Naive B cell (primary cell): Measurements from ENCODE around the gene THEMIS. TPM values are rescaled to one million over a fixed set of nuclear protein-coding genes. Genes with fewer than 3 reads are reported as not detected.
"Not testable (repeated sequence)": the region's sequence is repeated elsewhere in the genome, so short reads cannot be mapped to it uniquely, and the experiment has no call there.

Experiments
- ATAC-seq, 2 donors: fragments of 150-1000 bp; cut with Tn5 transposase; 2 replicates each; pipeline ENCODE4 v1.10.0; 2021; ENCODE audit warnings: low read depth in 2 of 2, mild to moderate bottlenecking in 2 of 2, moderate library complexity in 2 of 2
- DNase-seq: peaks from one replicate; pipeline ENCODE4 v3.0.0; 2022
- H3K27ac Mint-ChIP-seq, 6 donors: one replicate each; pipeline ENCODE4 v1.8.0; 2020 to 2022; ENCODE audit warnings: mild to moderate bottlenecking in 6 of 6, mixed read lengths in 6 of 6, moderate library complexity in 5 of 6, inconsistent platforms in 2 of 6
- H3K27me3 Mint-ChIP-seq, 3 donors: one replicate each; pipeline ENCODE4 v1.8.0; 2021 to 2022; ENCODE audit warnings: mixed read lengths in 3 of 3, mild to moderate bottlenecking in 1 of 3
- H3K36me3 Mint-ChIP-seq, 2 donors: one replicate each; pipeline ENCODE4 v1.8.0; 2020 to 2022; ENCODE audit warnings: mixed read lengths in 2 of 2, inconsistent platforms in 1 of 2, mild to moderate bottlenecking in 1 of 2
- H3K4me1 Mint-ChIP-seq, 3 donors: one replicate each; pipeline ENCODE4 v1.8.0; 2020 to 2022; ENCODE audit warnings: mixed read lengths in 3 of 3, inconsistent platforms in 1 of 3, mild to moderate bottlenecking in 1 of 3, moderate library complexity in 1 of 3
- H3K4me3 Mint-ChIP-seq, 8 donors: one replicate each; pipeline ENCODE4 v1.8.0; 2020 to 2022; ENCODE audit warnings: mild to moderate bottlenecking in 8 of 8, mixed read lengths in 8 of 8, moderate library complexity in 8 of 8, inconsistent platforms in 2 of 8
- H3K9me3 Mint-ChIP-seq, 7 donors: one replicate each; pipeline ENCODE4 v1.8.0; 2020 to 2022; ENCODE audit warnings: mixed read lengths in 7 of 7, mild to moderate bottlenecking in 5 of 7, inconsistent platforms in 2 of 7, moderate library complexity in 1 of 7
- polyA plus RNA-seq, 6 donors: library from polyadenylated mRNA; unstranded; fragments of 300-500 nt; fragmentation: Illumina TruSeq; gene quantifications; one replicate each; pipeline ENCODE4 v1.2.3, GENCODE V29; 2021; ENCODE audit warnings: low read depth in 6 of 6

THEMIS gene
- polyA plus RNA-seq, 6 donors from 2014 or later = 0.18 to 0.47 (median 0.22) TPM; not detected in 1

DNA sequence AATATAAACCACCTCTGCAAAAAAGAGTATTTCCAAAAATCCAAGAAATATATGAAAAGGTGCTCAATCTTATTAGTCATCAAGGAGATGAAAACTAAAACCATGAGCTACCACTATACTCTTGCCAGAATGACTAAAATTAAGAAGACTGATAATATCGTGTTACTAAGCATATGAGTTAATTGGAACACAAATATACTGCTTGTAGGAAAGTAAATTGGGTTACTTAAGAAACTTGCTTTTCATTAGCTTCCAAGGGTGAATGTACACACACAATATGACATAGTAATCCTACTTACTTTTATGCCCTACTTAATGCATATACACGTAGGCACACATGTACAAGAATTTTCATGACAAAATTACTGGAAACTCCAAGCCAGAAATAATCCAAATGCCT is 3.4 kb downstream of the THEMIS start:
- DNase-seq (no peak), ATAC-seq (no peak)
- H3K27me3 Mint-ChIP-seq = no peaks in the 10 kb centered on the region
- peaks cover 0 to 2% (median 0%) of the 10 kb centered on the region in 7 donors for H3K9me3 Mint-ChIP-seq
- no peak overlapping the region for H3K27ac Mint-ChIP-seq
- H3K4me1 Mint-ChIP-seq = no peaks in the 10 kb centered on the region
- H3K36me3 Mint-ChIP-seq = no peaks in the 10 kb centered on the region
- H3K4me3 Mint-ChIP-seq = no peak overlapping the region

DNA sequence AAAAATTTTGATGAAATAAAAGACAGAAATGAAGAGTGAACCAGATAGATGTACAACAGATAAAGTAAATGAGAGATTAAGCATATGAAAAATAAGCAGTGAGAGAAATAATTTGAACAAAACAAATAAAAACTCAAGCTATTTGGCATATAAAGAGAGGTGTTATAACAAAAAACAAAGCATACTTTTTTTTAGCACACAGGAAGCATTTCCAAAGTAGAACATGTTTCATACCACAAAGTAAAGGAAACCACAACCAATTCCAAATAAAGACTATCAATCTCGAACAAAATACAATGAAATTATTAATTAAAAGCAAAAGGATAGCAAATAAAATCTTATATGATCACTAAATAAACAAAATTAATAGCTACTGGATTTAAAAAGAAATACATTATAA is 6.8 kb downstream of the THEMIS start:
- Mint-ChIP-seq H3K27ac (peak overlapping the region in 1 of 6 donors; percentile 1), H3K36me3 (no peaks in the 10 kb centered on the region), H3K27me3 (no peaks in the 10 kb centered on the region), H3K4me3 (no peak overlapping the region), H3K9me3 (peaks cover 0 to 2% (median 0%) of the 10 kb centered on the region in 7 donors), H3K4me1 (no peaks in the 10 kb centered on the region)
- DNase-seq (no peak), ATAC-seq (no peak)

DNA sequence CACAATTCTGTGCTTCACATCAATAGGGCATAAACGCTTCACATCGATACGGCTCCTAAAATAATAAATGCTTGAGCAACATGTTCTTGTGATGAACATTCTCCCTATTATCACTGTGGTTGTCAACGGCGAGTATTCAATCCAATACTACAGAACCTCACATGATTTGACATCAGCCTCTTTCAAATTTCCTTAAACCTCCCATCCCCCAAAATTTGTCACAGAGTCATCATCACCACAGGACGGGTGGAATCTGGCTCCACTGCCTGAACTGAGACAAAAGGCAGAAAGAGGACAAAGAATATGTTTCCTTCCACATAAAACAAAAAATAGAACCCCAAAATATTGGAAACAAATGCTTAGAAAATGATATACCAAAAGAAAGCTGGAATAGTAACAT is 7.3 kb downstream of the THEMIS start:
- Mint-ChIP-seq H3K9me3 (peaks cover 0 to 1% (median 0%) of the 10 kb centered on the region in 7 donors), H3K36me3 (no peaks in the 10 kb centered on the region), H3K4me3 (no peak overlapping the region), H3K4me1 (no peaks in the 10 kb centered on the region), H3K27ac (no peak overlapping the region), H3K27me3 (no peaks in the 10 kb centered on the region)
- DNase-seq = no peak
- ATAC-seq = no peak

DNA sequence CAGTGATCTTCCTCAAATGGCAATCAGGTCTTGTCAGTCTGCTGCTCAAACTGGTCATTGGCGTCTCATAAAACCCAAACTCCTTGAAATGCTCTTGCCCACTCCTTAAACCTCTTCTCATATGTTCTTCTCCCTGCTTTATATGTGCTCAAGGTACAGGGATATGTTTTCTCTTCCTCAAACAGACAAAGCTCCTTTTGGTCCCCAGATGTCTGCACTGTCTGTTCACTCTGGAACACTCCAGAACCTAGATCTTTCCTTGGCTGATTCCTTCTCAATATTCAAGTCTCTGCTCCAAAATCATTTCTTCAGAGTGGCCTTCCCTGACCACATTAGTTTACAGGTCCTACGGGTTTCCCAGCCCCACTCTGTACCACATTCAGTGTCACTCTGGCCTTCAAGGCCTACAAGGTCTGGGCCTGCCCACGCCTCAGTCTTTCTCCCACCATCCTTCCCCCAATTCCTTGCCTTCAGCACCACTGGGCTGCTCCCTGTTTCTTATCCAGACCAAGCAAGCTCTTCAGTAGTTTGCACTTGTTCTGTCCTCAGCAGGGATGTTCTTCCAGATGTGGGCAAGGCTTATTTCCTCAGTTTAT is 9.0 kb downstream of the THEMIS start:
- ATAC-seq = no peak
- H3K9me3 Mint-ChIP-seq = no peaks in the 10 kb centered on the region
- no peak for DNase-seq
- H3K27ac Mint-ChIP-seq = no peak overlapping the region
- H3K4me1 Mint-ChIP-seq = no peaks in the 10 kb centered on the region
- no peaks in the 10 kb centered on the region for H3K36me3 Mint-ChIP-seq
- H3K4me3 Mint-ChIP-seq = no peak overlapping the region
- no peaks in the 10 kb centered on the region for H3K27me3 Mint-ChIP-seq

DNA sequence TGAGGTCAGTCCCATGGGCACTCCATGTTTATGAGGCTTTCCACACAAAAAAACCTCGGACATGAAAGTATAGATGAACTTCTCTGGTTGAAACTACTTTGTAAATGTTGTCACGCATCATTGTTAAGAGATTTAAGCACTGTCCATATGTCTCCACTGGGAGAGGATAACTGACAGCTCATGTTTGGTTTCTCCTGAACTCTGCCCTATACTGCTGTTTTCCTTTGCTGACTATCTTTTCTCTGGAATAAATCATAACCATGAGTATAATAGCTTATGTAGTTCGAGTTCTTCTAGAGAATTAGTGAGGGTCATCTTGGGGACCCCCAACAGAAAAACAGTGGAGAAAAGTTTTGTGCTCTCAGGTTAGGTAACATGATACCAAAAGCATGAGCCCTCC is 14.3 kb downstream of the THEMIS start:
- Mint-ChIP-seq H3K36me3 (no peaks in the 10 kb centered on the region), H3K27ac (no peak overlapping the region), H3K27me3 (no peaks in the 10 kb centered on the region), H3K9me3 (no peaks in the 10 kb centered on the region), H3K4me1 (no peaks in the 10 kb centered on the region), H3K4me3 (no peak overlapping the region)
- ATAC-seq (no peak), DNase-seq (no peak)

DNA sequence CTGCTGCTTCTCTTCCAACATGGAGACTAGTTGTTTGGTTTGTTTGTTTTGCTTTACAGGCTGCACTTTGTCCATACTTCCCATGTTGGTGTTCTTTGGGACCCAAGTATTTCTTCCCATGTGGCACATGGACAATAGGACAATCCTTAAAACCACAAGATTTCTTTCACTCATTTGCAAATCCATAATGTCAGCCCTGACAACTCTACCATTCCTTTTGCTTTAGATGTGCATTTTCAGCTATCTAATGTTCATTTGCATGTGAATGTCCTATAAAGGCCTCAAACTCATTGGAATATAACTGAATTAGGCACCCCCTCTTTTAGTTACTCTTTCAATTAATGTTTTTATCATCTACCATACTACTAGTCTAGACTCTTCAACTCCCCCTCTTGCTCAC is 16.7 kb downstream of the THEMIS start:
- Mint-ChIP-seq H3K4me1 (peaks cover 0 to 8% (median 5%) of the 10 kb centered on the region in 3 donors), H3K4me3 (no peak overlapping the region), H3K36me3 (no peaks in the 10 kb centered on the region)

DNA sequence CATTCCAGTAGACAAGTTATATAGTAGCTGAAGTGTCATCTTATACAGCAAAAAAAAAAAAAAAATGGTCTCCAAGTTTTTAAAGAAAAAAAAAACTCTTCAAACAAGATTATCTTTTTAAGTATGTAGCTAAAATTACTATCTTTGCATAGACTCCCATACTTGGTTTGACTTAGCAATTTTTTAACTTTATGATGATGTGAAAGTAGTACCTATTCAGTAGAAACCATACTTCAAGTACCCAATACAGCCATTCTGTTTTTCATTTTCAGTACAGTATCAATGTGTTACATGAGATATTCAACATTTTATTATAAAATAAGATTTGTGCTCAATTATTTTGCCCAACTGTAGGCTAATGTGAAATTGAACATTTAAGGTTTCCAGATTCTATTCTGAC is 18.9 kb downstream of the THEMIS start:
- H3K9me3 Mint-ChIP-seq, H3K27ac Mint-ChIP-seq, DNase-seq, ATAC-seq, H3K4me3 Mint-ChIP-seq, H3K27me3 Mint-ChIP-seq, H3K4me1 Mint-ChIP-seq, H3K36me3 Mint-ChIP-seq: not testable (repeated sequence)

More for the DNA sequence above, 16.7 kb downstream of the THEMIS start:
- DNase-seq (no peak), ATAC-seq (no peak)
- Mint-ChIP-seq H3K9me3 (no peaks in the 10 kb centered on the region), H3K27ac (no peak overlapping the region), H3K27me3 (no peaks in the 10 kb centered on the region)

DNA sequence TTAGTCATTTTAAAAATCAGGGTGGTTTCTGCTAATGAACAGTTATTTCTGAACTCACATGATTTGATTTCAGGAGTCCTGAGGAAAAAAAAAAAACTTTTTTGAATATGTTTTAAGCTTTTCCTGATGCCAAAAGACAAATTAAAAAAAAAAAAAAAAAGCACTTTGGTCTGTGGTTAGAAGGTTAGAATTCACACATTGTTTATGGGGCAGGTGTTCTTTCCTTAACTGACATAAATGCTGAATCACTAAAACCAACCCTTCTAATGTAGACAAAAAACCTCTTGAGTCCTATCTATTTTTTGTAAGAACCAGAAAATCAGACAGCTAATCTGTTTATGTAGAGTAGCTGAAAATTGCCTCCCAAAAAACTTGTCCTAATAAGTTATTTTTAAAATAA is 20.4 kb downstream of the THEMIS start:
- H3K4me3 Mint-ChIP-seq = no peak overlapping the region
- H3K9me3 Mint-ChIP-seq = no peaks in the 10 kb centered on the region
- H3K27ac Mint-ChIP-seq = no peak overlapping the region
- no peaks in the 10 kb centered on the region for H3K36me3 Mint-ChIP-seq
- no peak for ATAC-seq
- DNase-seq = no peak
- peaks cover 0 to 8% (median 5%) of the 10 kb centered on the region in 3 donors for H3K4me1 Mint-ChIP-seq
- no peaks in the 10 kb centered on the region for H3K27me3 Mint-ChIP-seq

DNA sequence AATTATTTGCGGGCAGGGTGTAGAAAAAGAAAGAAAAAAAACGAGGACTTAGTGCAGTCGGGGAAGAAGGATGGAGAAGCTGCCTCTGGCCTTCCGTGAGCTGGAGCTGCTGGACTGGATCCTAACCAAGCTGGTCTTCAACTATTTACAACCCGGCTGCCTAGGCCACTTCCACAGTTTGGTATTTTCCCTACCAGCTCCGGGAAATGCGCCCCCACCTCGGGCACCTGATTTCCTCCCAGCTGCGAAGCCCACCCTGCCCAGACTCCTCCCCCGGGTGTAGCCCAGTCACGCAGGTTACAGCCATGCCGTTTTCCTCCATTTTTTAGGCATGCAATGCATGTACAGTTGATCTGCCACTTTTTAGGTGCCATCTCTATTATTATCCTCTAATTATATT is 21.2 kb downstream of the THEMIS start:
- peaks cover 0 to 8% (median 5%) of the 10 kb centered on the region in 3 donors for H3K4me1 Mint-ChIP-seq
- H3K9me3 Mint-ChIP-seq = no peaks in the 10 kb centered on the region
- DNase-seq = no peak

DNA sequence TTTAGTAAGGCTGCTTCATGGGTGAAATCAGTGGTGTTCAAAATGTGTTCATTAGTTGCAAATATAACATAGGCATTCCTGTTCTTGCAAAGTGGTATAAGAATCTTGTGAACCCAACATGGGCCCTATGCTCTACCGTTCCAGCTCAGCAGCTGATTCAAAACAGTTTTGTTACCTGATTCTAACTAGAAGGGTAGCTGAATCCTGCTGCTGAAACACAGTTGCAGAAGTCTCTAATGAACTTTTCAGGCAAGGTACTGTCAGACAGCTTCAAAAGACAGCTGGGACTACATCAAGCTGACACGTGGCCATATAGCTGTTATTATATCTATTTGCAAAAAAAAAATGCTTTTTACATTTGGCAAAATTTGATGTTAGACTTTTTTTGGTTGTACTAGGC is 22.7 kb downstream of the THEMIS start:
- peaks cover 0 to 8% (median 5%) of the 10 kb centered on the region in 3 donors for H3K4me1 Mint-ChIP-seq
- no peak overlapping the region for H3K27ac Mint-ChIP-seq
- no peaks in the 10 kb centered on the region for H3K36me3 Mint-ChIP-seq
- peaks cover 0 to 7% (median 0%) of the 10 kb centered on the region in 7 donors for H3K9me3 Mint-ChIP-seq
- H3K27me3 Mint-ChIP-seq = no peaks in the 10 kb centered on the region
- no peak overlapping the region for H3K4me3 Mint-ChIP-seq
- no peak for ATAC-seq
- DNase-seq = no peak

More for the DNA sequence above, 21.2 kb downstream of the THEMIS start:
- Mint-ChIP-seq H3K27ac (no peak overlapping the region), H3K27me3 (no peaks in the 10 kb centered on the region), H3K4me3 (no peak overlapping the region), H3K36me3 (no peaks in the 10 kb centered on the region)
- no peak for ATAC-seq

DNA sequence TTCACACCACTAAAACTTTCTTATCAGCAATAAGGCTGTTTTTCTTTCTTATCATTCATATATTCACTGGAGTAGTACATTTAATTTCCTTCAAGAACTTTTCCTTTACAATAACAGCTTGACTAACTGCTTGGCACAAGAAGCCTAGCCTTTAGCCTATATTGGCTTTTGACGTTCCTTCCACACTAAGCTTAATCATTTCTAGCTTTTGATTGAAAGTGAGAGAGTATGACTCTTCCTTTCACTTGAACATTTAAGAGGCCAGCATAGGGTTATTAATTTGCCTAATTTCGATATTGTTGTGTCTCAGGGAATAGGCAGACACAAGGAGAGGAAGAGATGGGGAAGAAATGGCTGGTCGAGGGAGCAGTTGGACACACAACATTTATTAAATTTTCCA is 23.6 kb downstream of the THEMIS start:
- Mint-ChIP-seq H3K4me3 (no peak overlapping the region), H3K27ac (no peak overlapping the region), H3K9me3 (peaks cover 0 to 10% (median 0%) of the 10 kb centered on the region in 7 donors), H3K36me3 (no peaks in the 10 kb centered on the region), H3K27me3 (no peaks in the 10 kb centered on the region), H3K4me1 (peaks cover 0 to 8% (median 5%) of the 10 kb centered on the region in 3 donors)
- no peak for ATAC-seq
- DNase-seq = no peak

DNA sequence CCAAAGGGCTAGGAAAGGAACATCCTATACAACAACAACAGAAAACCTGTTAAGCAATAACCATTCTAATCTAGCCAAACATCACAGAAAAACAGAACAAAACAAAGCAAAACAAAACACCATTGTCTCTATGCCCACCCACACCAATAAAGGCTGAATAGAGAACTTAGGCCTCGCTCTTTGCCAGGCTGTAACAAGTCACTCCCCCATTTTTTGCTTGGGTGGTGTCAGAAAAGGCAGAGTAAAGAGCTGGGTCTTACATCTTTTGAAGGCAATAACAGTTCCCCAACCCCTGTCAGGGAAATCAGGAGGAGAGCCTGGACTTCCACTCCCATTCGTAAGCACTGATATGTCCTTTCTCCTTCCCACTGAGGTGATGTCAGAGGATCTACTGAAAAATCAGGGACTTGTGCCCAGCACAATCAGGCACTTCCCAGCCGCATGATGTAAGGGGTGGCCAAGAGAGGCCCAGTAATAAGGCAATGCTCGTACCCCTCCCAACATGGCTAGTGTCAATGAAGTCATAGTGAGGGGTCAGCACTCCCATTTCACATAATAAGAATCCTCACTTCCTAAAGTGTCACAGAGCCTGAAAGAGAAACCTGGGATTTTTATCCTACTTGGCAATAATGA is 31.0 kb downstream of the THEMIS start:
- H3K36me3 Mint-ChIP-seq = no peaks in the 10 kb centered on the region
- no peak overlapping the region for H3K4me3 Mint-ChIP-seq
- no peak overlapping the region for H3K27ac Mint-ChIP-seq
- ATAC-seq = no peak
- peaks cover 0 to 3% (median 0%) of the 10 kb centered on the region in 3 donors for H3K27me3 Mint-ChIP-seq
- H3K4me1 Mint-ChIP-seq = no peaks in the 10 kb centered on the region
- peaks cover 0 to 10% (median 0%) of the 10 kb centered on the region in 7 donors for H3K9me3 Mint-ChIP-seq
- no peak for DNase-seq

DNA sequence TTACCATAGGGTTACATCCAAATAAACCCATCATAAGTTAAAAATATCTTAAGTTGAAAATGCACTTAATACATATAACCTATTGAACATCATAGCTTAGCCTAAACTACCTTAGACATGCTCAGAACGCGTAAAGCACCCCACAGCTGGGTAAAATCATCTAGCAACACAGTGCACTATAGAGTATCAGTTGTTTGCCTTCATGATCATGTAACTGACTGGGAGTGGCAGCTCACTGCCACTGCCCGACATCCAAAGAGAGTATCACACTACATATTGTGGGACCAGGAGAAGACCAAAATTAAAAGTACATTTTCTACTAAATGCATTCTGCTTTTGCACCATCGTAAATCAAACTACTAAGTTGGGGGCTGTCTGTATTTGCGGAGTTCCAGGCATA is 31.7 kb downstream of the THEMIS start:
- Mint-ChIP-seq H3K9me3 (peaks cover 0 to 10% (median 0%) of the 10 kb centered on the region in 7 donors), H3K27me3 (peaks cover 0 to 3% (median 0%) of the 10 kb centered on the region in 3 donors), H3K27ac (no peak overlapping the region), H3K4me1 (no peaks in the 10 kb centered on the region), H3K36me3 (no peaks in the 10 kb centered on the region), H3K4me3 (no peak overlapping the region)
- no peak for DNase-seq
- no peak for ATAC-seq

DNA sequence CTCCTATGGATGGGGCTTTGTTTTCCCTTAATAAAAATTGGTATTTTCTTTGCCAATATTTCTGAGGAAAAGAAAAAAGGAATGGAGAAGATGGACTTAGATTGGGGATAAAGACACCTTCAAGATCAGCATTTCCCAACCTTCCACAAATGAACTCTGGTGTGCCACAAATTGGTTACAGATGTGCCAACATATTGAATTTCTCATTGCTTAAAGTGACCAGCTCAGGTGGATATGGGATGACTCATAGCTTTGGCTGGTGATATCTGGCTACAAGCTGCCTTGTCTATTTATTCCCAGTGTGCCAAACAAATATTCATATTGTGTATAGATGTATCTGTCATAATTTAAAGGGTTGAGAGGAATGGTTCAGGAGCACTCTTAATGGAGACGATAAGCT is 32.5 kb downstream of the THEMIS start:
- H3K36me3 Mint-ChIP-seq = no peaks in the 10 kb centered on the region
- no peak for DNase-seq
- no peak for ATAC-seq
- H3K27me3 Mint-ChIP-seq = peaks cover 0 to 3% (median 0%) of the 10 kb centered on the region in 3 donors
- H3K27ac Mint-ChIP-seq = no peak overlapping the region
- H3K4me3 Mint-ChIP-seq = no peak overlapping the region
- no peaks in the 10 kb centered on the region for H3K4me1 Mint-ChIP-seq
- H3K9me3 Mint-ChIP-seq = peaks cover 0 to 5% (median 0%) of the 10 kb centered on the region in 7 donors
